Measurements from ENCODE around the gene IKZF5. TPM values are rescaled to one million over a fixed set of nuclear protein-coding genes. Genes with fewer than 3 reads are reported as not detected.

Gene IKZF5
- total RNA-seq, 2 donors from 2014 or later = 7.5 to 16.7 TPM

DNA sequence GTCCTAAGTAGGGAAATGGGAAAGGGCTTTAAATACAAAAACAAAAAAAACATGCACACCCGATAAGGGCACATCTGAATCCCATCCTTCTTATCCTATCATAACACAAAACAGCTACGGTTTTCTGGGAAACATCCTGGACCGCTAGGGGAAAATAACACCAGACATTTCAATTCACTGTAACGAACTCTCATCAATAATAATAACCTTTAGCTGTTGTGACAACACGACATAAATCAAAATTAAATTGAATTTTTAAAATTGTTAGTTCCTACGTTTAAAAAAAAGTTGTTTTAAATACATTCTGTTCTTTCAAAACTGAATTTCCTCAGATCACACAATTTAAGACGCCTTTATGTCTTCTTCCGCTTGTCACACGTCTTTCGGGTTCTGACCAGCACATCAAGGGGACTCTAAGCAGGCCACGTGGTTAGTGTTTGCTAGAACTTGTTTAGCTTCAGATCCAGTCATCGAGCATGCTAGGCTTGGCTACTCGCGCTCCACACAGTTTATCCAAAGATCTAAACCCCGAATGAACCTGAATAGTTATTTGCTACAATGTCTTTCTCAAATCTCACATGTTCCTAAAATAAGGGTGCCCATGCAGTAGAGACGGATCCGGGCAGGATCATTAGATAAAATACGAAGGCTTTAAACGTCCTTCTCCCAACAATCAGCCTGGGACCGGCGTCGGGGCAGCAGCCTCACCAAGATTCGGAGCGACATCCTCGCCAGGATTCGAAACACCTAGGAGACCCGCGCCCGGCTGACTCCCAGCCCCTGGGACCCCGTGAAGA is 839 bp downstream of the IKZF5 start:
- H3K9me3 ChIP-seq = no peaks in the 10 kb centered on the region
- TF ChIP-seq, protein P1, sequence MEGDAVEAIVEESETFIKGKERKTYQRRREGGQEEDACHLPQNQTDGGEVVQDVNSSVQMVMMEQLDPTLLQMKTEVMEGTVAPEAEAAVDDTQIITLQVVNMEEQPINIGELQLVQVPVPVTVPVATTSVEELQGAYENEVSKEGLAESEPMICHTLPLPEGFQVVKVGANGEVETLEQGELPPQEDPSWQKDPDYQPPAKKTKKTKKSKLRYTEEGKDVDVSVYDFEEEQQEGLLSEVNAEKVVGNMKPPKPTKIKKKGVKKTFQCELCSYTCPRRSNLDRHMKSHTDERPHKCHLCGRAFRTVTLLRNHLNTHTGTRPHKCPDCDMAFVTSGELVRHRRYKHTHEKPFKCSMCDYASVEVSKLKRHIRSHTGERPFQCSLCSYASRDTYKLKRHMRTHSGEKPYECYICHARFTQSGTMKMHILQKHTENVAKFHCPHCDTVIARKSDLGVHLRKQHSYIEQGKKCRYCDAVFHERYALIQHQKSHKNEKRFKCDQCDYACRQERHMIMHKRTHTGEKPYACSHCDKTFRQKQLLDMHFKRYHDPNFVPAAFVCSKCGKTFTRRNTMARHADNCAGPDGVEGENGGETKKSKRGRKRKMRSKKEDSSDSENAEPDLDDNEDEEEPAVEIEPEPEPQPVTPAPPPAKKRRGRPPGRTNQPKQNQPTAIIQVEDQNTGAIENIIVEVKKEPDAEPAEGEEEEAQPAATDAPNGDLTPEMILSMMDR (IDR thresholded peaks at IDR 0.05) = no peak
- DNase-seq = peak; percentile 63
- intact Hi-C loops (cut with DNase I) = no loop called here
- peak overlapping the region; percentile 86 to 96 for H3K9ac ChIP-seq (ENCODE audit: low read depth in 2 of 2, low read length in 2 of 2)
- no peaks in the 10 kb centered on the region for H3K4me1 ChIP-seq
- no peaks in the 10 kb centered on the region for H3K27me3 ChIP-seq
- peak overlapping the region; percentile 99 for H3K4me3 ChIP-seq
- H3K36me3 ChIP-seq = no peaks in the 10 kb centered on the region
- H3K27ac ChIP-seq = peak overlapping the region; percentile 86

DNA sequence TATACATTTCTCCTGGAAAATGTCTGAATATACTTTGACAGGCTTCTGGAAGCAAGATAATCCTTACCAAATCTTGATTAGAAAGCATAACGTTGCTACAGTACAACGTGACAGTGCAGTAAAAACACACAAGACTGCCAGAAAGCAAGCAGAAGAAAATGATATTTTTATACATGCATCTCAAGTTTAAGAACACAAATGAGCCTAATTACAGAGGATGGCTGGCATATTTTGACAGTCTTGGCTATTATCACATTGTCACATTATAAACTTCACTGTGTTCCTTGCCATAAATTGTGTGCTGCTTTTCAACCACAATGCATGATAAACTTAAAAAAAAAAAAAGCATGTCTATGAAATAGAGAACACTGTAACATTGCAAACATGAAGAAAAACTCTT is 4.3 kb downstream of the IKZF5 start:
- Histone ChIP-seq H3K27ac (no peak overlapping the region), H3K9ac (ENCODE audit: low read depth in 2 of 2, low read length in 2 of 2) (no peak overlapping the region), H3K4me3 (no peak overlapping the region), H3K4me1 (peaks cover 7% of the 10 kb centered on the region), H3K27me3 (no peaks in the 10 kb centered on the region), H3K9me3 (no peaks in the 10 kb centered on the region), H3K36me3 (no peaks in the 10 kb centered on the region)
- TF ChIP-seq, protein P1 (IDR thresholded peaks at IDR 0.05) = no peak
- no peak for DNase-seq
- intact Hi-C loops (cut with DNase I) = no loop called here

DNA sequence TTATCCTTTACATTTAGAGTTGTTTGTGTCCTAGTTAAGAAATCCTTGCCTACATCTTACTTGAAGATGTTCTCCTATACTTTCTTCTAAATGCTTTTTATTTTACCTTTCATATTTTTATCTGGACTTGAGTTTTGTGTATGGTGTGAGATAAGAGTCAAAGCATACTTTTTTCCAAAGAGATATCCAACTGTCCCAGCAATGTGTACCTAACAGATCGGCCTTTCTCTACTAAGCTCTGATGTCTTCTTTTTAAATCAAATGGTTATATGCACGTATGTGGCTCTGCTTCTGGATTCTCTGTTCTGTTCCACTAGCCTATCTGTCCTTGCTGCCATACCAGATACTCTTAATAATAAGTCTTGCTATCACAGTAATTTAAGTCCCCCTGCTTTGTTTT is 7.2 kb downstream of the IKZF5 start:
- no peaks in the 10 kb centered on the region for H3K9me3 ChIP-seq
- H3K27ac ChIP-seq = no peak overlapping the region
- H3K27me3 ChIP-seq = no peaks in the 10 kb centered on the region
- no peak overlapping the region for H3K9ac ChIP-seq (ENCODE audit: low read depth in 2 of 2, low read length in 2 of 2)
- no peak for DNase-seq
- TF ChIP-seq, protein P1 (IDR thresholded peaks at IDR 0.05) = no peak
- H3K4me3 ChIP-seq = no peak overlapping the region
- intact Hi-C loops (cut with DNase I) = no loop called here
- no peaks in the 10 kb centered on the region for H3K36me3 ChIP-seq
- peaks cover 7% of the 10 kb centered on the region for H3K4me1 ChIP-seq

DNA sequence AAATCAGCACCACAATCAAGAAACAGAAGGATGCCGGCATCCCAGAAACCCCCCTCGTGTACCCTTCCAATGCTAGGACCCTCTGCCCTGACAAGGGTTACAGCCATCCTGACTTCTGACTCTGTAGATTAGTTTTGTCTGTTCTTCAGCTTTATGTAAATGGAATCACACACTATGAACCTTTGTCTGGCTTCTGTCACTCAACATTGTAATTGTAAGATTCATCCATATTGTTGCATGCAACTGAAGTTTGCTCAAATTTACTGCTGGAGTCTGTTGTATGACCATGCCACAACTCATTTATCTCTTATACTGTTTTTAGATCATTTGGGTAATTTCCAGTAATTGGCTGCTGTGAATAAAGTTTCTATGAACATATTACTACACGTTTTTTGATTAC is 8.4 kb downstream of the IKZF5 start:
- Histone ChIP-seq H3K9me3 (no peaks in the 10 kb centered on the region), H3K27ac (no peak overlapping the region), H3K4me1 (peaks cover 7% of the 10 kb centered on the region), H3K36me3 (no peaks in the 10 kb centered on the region), H3K27me3 (no peaks in the 10 kb centered on the region), H3K9ac (ENCODE audit: low read depth in 2 of 2, low read length in 2 of 2) (no peak overlapping the region), H3K4me3 (no peak overlapping the region)
- DNase-seq = no peak
- intact Hi-C loops (cut with DNase I) = no loop called here
- TF ChIP-seq, protein P1 (IDR thresholded peaks at IDR 0.05) = no peak

DNA sequence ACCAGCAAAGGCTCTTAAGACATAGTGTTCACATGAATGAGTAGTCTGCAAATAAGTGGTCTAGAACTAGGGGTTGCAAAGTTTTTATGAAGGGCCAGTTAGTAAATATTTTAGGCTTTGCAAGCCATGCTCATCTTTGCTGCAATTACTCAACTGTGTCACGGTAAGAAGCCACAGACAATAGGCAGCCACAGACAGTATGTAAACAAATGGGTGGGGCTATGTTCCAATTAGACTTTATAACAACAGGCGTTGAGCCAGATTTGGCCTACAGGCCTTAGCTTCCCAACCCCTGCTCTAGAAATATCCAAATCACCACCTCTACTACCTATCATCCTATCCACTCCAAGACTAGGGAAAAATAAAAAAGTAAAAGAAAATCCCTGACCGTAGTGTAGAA is 9.2 kb downstream of the IKZF5 start:
- Histone ChIP-seq H3K36me3 (no peaks in the 10 kb centered on the region), H3K9ac (ENCODE audit: low read depth in 2 of 2, low read length in 2 of 2) (no peak overlapping the region), H3K27me3 (no peaks in the 10 kb centered on the region), H3K27ac (no peak overlapping the region), H3K9me3 (no peaks in the 10 kb centered on the region), H3K4me3 (no peak overlapping the region), H3K4me1 (peaks cover 7% of the 10 kb centered on the region)
- intact Hi-C loops (cut with DNase I) = no loop called here
- DNase-seq = no peak
- TF ChIP-seq, protein P1 (IDR thresholded peaks at IDR 0.05) = no peak

Measured in colonic mucosa (tissue), 4 donors.